Stimulated activated CD8-positive, alpha-beta memory T cell treated with anti-CD3 and anti-CD28 coated beads, Interleukin-4, amount 100 ng/mL, for 24 hours (primary cell): ENCODE results near the gene SIAE.

ENCODE experiments used
- DNase-seq: peaks from one replicate; pipeline ENCODE4 v3.0.0-alpha.2; 2020; ENCODE audit warnings: low read depth

The SIAE gene

GRCh38 chr11:124673333-124674167, at the start of gene SIAE, which contains the start of gene SPA17:
TSS of gene SIAE (minus strand) at chr11:124673739. CDS start at chr11:124673708, 31 bp downstream.
TSS of gene SPA17 (plus strand) at chr11:124673904. CDS start at chr11:124675265, 1,361 bp downstream.
- peak; percentile 81 for DNase-seq

GRCh38 chr11:124722176-124722575, 48.6 kb upstream of the SIAE start:
- DNase-seq: no peak

- no peak for DNase-seq
Measured at GRCh38 chr11:124719534-124719933, 46.0 kb upstream of the SIAE start.

GRCh38 chr11:124718801-124719200, 45.3 kb upstream of the SIAE start:
- DNase-seq: no peak

- DNase-seq: peak; percentile 2
Measured at GRCh38 chr11:124717786-124718651, 44.5 kb upstream of the SIAE start.

GRCh38 chr11:124717421-124717785, 43.9 kb upstream of the SIAE start:
- DNase-seq: no peak

- no peak for DNase-seq
Measured at GRCh38 chr11:124716591-124716990, 43.1 kb upstream of the SIAE start.

- DNase-seq: no peak
Measured at GRCh38 chr11:124712392-124712791, 38.9 kb upstream of the SIAE start.

- no peak for DNase-seq
Measured at GRCh38 chr11:124707829-124708228, 34.3 kb upstream of the SIAE start.

GRCh38 chr11:124700028-124700427, 26.5 kb upstream of the SIAE start:
- no peak for DNase-seq

GRCh38 chr11:124699547-124699946, 26.0 kb upstream of the SIAE start:
- DNase-seq: no peak

GRCh38 chr11:124693142-124693541, 19.6 kb upstream of the SIAE start:
- DNase-seq: no peak

- DNase-seq: no peak
Measured at GRCh38 chr11:124682443-124682842, 8.9 kb upstream of the SIAE start.

GRCh38 chr11:124681421-124681820, 7.9 kb upstream of the SIAE start:
- no peak for DNase-seq

- DNase-seq: no peak
Measured at GRCh38 chr11:124678416-124678815, 4.9 kb upstream of the SIAE start.

- DNase-seq: no peak
Measured at GRCh38 chr11:124676386-124676785, 2.8 kb upstream of the SIAE start.

GRCh38 chr11:124674571-124674970, 1.0 kb upstream of the SIAE start:
- no peak for DNase-seq

GRCh38 chr11:124674168-124674517, 604 bp upstream of the SIAE start:
- no peak for DNase-seq

- DNase-seq: no peak
Measured at GRCh38 chr11:124672536-124673215, 863 bp downstream of the SIAE start.

GRCh38 chr11:124670732-124671131, 2.8 kb downstream of the SIAE start:
- no peak for DNase-seq

GRCh38 chr11:124669193-124669592, 4.3 kb downstream of the SIAE start:
- no peak for DNase-seq

- DNase-seq: no peak
Measured at GRCh38 chr11:124667601-124668000, 5.9 kb downstream of the SIAE start.

GRCh38 chr11:124663861-124664260, 9.7 kb downstream of the SIAE start:
- DNase-seq: no peak
